GM12892 (cell line): Measurements from ENCODE around the gene LYRM4.

ENCODE experiments used
- POLR2A ChIP-seq: IDR thresholded peaks from 2 replicates; pipeline ENCODE4 v1.6.1; 2011; ENCODE audit warnings: low read depth, low read length, control low read depth
- POLR2AphosphoS5 ChIP-seq: IDR thresholded peaks from 2 replicates; pipeline ENCODE4 v1.6.1; 2011; ENCODE audit warnings: low read depth, low read length, control low read depth

DNA sequence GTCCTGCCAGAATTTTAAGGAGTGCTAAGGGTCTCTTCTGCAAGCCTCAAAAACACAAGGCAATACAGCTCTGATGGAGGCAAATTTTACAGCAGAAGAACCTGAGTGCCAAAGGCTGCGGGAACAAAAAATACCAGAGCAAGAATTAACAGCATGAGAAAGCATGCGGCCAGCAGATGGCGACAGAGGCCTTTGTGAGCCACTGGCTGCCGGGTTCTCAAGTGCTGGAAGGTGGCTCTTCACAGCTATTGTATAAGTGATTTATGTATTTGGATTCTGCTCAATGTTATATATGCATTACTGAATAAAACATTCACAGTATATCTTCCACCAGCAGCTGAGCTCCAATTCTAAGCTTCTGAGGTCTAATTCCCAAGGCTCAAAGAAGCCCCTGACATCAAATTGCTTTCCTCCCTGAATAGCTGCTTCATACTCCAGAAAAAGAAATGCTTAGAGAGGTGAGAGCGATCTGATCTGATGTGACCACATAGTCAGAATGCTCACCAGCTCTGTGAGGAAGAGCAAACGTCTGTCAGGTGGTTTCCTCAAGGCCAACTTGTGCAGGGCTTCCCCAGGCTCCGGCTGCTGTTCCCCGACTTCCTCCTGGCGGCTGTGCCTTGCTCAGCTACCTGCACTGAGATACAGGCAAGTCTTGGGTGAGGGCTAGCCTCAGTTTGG, 117.0 kb downstream of the LYRM4 start:
- TF ChIP-seq POLR2A (no peak), POLR2AphosphoS5 (no peak)
